A549 (cell line): Measurements from ENCODE around the gene RXFP3.

Source experiments
- HOXB13 ChIP-seq: fragments of 250-450 bp; sonication (Bioruptor Pico); IDR thresholded peaks from 2 replicates; pipeline ENCODE4 v1.5.0; 2020; ENCODE audit warnings: low read depth, mild to moderate bottlenecking, moderate library complexity
- JUN ChIP-seq, 2 experiments: fragments of >200 bp; sonication (Bioruptor Twin); formaldehyde crosslinking; IDR thresholded peaks; 2 replicates in 1 of 2; 3 replicates in 1 of 2; pipeline ENCODE4 v1.6.1; 2016 to 2017
- NR3C1 ChIP-seq: fragments of >200 bp; sonication (Bioruptor Twin); formaldehyde crosslinking; IDR thresholded peaks from 3 replicates; pipeline ENCODE4 v1.6.1; 2017
- POLR2A ChIP-seq: IDR thresholded peaks from 2 replicates; pipeline ENCODE4 v1.6.1; 2012; ENCODE audit warnings: mild to moderate bottlenecking, low read length
- POLR2AphosphoS2 ChIP-seq: conservative IDR thresholded peaks from 2 replicates; pipeline ENCODE4 v1.6.1; 2012; ENCODE audit warnings: low read length, improper control_type of control experiment, inconsistent platforms
- RAD21 ChIP-seq, 2 experiments: fragments of >200 bp in 1 of 2; sonication (Bioruptor Twin) in 1 of 2; formaldehyde crosslinking in 1 of 2; IDR thresholded peaks in 1 of 2; conservative IDR thresholded peaks in 1 of 2; 2 replicates in 1 of 2; 3 replicates in 1 of 2; pipeline ENCODE4 v1.6.1; 2012 to 2018; ENCODE audit warnings: inconsistent platforms in 1 of 2
- SREBF2 ChIP-seq: fragments of 450-650 bp; IDR thresholded peaks from 2 replicates; pipeline ENCODE4 v1.6.1; 2014; ENCODE audit warnings: mild to moderate bottlenecking, moderate library complexity
- TF ChIP-seq, protein P1 (sequence below): IDR thresholded peaks from 2 replicates; pipeline ENCODE4 v1.6.1; 2012; ENCODE audit warnings: low read depth, borderline replicate concordance
- TF ChIP-seq, protein P2 (sequence below): fragments of >200 bp; sonication (Bioruptor Twin); formaldehyde crosslinking; IDR thresholded peaks from 3 replicates; pipeline ENCODE4 v1.6.1; 2016
- TF ChIP-seq, protein P3 (sequence below): fragments of 250-450 bp; sonication (Bioruptor Pico); IDR thresholded peaks from 2 replicates; pipeline ENCODE4 v1.5.0; 2021; ENCODE audit warnings: mild to moderate bottlenecking, moderate library complexity, borderline replicate concordance
- TF ChIP-seq, protein P4 (sequence below): fragments of >200 bp; sonication (Bioruptor Twin); formaldehyde crosslinking; IDR thresholded peaks from 3 replicates; pipeline ENCODE4 v1.5.1; 2016

DNA sequence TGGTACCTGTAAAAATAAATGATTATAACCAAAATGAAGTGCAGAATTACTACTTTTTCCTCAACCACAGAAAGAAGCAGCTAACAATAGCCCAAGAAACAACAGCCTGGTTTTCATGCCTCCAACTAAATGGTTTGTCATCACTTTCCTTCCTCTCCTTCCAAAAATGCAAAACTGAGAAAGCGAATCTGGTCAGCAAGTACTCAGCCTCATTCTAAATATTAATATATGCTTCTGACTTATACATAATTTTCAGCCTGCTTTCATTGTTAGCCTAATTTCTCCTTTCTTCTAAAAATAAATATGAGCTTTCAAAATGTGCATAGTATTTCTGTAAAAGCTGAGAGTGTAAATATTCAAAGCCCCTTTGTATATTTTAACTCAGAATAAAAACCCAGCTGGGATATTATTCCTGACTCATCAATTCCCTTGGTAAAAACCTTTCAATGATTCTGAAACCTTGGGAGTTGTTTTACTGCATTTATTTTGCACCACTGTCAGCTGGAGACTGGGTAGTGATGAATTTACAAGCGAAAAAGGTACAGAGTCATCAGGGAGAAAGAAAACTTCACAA, 21.5 kb downstream of the RXFP3 start:
- TF ChIP-seq, protein P1, sequence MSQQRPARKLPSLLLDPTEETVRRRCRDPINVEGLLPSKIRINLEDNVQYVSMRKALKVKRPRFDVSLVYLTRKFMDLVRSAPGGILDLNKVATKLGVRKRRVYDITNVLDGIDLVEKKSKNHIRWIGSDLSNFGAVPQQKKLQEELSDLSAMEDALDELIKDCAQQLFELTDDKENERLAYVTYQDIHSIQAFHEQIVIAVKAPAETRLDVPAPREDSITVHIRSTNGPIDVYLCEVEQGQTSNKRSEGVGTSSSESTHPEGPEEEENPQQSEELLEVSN: no peak
- TF ChIP-seq, protein P2, sequence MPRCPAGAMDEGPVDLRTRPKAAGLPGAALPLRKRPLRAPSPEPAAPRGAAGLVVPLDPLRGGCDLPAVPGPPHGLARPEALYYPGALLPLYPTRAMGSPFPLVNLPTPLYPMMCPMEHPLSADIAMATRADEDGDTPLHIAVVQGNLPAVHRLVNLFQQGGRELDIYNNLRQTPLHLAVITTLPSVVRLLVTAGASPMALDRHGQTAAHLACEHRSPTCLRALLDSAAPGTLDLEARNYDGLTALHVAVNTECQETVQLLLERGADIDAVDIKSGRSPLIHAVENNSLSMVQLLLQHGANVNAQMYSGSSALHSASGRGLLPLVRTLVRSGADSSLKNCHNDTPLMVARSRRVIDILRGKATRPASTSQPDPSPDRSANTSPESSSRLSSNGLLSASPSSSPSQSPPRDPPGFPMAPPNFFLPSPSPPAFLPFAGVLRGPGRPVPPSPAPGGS: no peak
- TF ChIP-seq RAD21 (conservative IDR thresholded peaks at IDR 0.05 in 1 of 2, IDR thresholded peaks at IDR 0.05 in 1 of 2) (no peak), SREBF2 (no peak), POLR2A (no peak), JUN (IDR thresholded peaks at IDR 0.05) (no peak), NR3C1 (no peak), POLR2AphosphoS2 (no peak), HOXB13 (CRISPR knock-in tag) (no peak)
- TF ChIP-seq, protein P3, sequence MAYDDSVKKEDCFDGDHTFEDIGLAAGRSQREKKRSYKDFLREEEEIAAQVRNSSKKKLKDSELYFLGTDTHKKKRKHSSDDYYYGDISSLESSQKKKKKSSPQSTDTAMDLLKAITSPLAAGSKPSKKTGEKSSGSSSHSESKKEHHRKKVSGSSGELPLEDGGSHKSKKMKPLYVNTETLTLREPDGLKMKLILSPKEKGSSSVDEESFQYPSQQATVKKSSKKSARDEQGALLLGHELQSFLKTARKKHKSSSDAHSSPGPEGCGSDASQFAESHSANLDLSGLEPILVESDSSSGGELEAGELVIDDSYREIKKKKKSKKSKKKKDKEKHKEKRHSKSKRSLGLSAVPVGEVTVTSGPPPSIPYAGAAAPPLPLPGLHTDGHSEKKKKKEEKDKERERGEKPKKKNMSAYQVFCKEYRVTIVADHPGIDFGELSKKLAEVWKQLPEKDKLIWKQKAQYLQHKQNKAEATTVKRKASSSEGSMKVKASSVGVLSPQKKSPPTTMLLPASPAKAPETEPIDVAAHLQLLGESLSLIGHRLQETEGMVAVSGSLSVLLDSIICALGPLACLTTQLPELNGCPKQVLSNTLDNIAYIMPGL (CRISPR knock-in tag): no peak
- TF ChIP-seq, protein P4, sequence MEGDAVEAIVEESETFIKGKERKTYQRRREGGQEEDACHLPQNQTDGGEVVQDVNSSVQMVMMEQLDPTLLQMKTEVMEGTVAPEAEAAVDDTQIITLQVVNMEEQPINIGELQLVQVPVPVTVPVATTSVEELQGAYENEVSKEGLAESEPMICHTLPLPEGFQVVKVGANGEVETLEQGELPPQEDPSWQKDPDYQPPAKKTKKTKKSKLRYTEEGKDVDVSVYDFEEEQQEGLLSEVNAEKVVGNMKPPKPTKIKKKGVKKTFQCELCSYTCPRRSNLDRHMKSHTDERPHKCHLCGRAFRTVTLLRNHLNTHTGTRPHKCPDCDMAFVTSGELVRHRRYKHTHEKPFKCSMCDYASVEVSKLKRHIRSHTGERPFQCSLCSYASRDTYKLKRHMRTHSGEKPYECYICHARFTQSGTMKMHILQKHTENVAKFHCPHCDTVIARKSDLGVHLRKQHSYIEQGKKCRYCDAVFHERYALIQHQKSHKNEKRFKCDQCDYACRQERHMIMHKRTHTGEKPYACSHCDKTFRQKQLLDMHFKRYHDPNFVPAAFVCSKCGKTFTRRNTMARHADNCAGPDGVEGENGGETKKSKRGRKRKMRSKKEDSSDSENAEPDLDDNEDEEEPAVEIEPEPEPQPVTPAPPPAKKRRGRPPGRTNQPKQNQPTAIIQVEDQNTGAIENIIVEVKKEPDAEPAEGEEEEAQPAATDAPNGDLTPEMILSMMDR: no peak
